ENCODE results near the gene COMMD7.

GRCh38 chr20:32681175-32682084, 61.8 kb downstream of the COMMD7 start:
- no peak for TF ChIP-seq PATZ1 (CRISPR knock-in tag; IDR thresholded peaks at IDR 0.05; ENCODE audit: borderline replicate concordance)
- TF ChIP-seq ZFP3 (CRISPR knock-in tag; IDR thresholded peaks at IDR 0.05) = no peak
- no peak for TF ChIP-seq CREB5 (CRISPR knock-in tag; IDR thresholded peaks at IDR 0.05; ENCODE audit: low read depth)
- TF ChIP-seq OSR1 (CRISPR knock-in tag; IDR thresholded peaks at IDR 0.05) = no peak
- no peak for TF ChIP-seq ZNF565 (CRISPR knock-in tag; conservative IDR thresholded peaks at IDR 0.05; ENCODE audit: low read depth)
- TF ChIP-seq ZFP30 (CRISPR knock-in tag; IDR thresholded peaks at IDR 0.05) = no peak
- TF ChIP-seq TOX (CRISPR knock-in tag; IDR thresholded peaks at IDR 0.05; ENCODE audit: borderline replicate concordance) = no peak

Measured in SK-N-SH treated with all-trans-retinoic acid at 6 μM for 48 hours (cell line).